HEK293 (cell line): ENCODE measurements around the gene SAMD4A.

ENCODE experiments used
- BCL11A ChIP-seq: fragments of 450-650 bp; formaldehyde crosslinking; IDR thresholded peaks from 2 replicates; pipeline ENCODE4 v1.5.1; 2016; ENCODE audit warnings: low read depth, missing biosample characterization, missing genetic modification characterization
- TCF7L2 ChIP-seq: IDR thresholded peaks from 2 replicates; pipeline ENCODE4 v1.6.1; 2011; ENCODE audit warnings: low read depth, mild to moderate bottlenecking, inconsistent platforms, low read length, moderate library complexity, borderline replicate concordance
- YY1 ChIP-seq: fragments of 450-650 bp; formaldehyde crosslinking; IDR thresholded peaks from 2 replicates; pipeline ENCODE4 v1.5.1; 2018; ENCODE audit warnings: missing biosample characterization, missing genetic modification characterization
- ZNF23 ChIP-seq: fragments of 450-650 bp; formaldehyde crosslinking; IDR thresholded peaks from 2 replicates; pipeline ENCODE4 v1.5.1; 2016; ENCODE audit warnings: missing biosample characterization, missing genetic modification characterization, borderline replicate concordance
- ZNF239 ChIP-seq: fragments of 450-650 bp; formaldehyde crosslinking; IDR thresholded peaks from 2 replicates; pipeline ENCODE4 v1.5.1; 2016; ENCODE audit warnings: missing biosample characterization, missing genetic modification characterization
- ZNF292 ChIP-seq: fragments of 450-650 bp; formaldehyde crosslinking; IDR thresholded peaks from 2 replicates; pipeline ENCODE4 v1.5.1; 2016; ENCODE audit warnings: low read depth, missing biosample characterization, missing genetic modification characterization, borderline replicate concordance
- ZNF596 ChIP-seq: fragments of 450-650 bp; IDR thresholded peaks from 2 replicates; pipeline ENCODE4 v1.5.0; 2018; ENCODE audit warnings: missing biosample characterization, mild to moderate bottlenecking, missing genetic modification characterization, moderate library complexity
- ZNF791 ChIP-seq: fragments of 450-650 bp; formaldehyde crosslinking; IDR thresholded peaks from 2 replicates; pipeline ENCODE4 v1.5.1; 2016; ENCODE audit warnings: missing biosample characterization, missing genetic modification characterization
- ZNF792 ChIP-seq: fragments of 450-650 bp; formaldehyde crosslinking; IDR thresholded peaks from 2 replicates; pipeline ENCODE4 v1.5.1; 2016; ENCODE audit warnings: missing biosample characterization, missing genetic modification characterization
- TF ChIP-seq, protein P1 (sequence below): fragments of 450-650 bp; formaldehyde crosslinking; IDR thresholded peaks from 2 replicates; pipeline ENCODE4 v1.5.1; 2016; ENCODE audit warnings: missing biosample characterization, missing genetic modification characterization

DNA sequence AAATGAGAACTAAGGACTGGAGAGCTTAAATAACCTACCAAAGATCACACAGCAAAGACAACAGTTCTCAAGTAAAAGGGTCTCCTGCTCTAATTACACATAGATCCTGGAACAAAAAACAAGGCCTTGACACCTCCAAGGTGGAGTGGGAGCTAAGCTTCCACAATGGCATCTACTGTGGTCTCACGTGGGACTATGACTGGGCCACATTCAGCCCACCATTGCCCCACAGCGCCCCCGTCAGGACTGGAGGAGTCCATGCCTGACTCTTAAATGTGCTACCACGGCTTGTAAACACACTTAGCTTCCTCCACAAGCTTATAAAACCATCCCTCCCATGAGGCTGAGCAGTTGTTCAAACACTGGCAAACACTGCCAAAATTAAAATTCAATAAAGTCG is 247.1 kb downstream of the SAMD4A start:
- no peak for TF ChIP-seq YY1
- no peak for TF ChIP-seq TCF7L2
- TF ChIP-seq, protein P1, sequence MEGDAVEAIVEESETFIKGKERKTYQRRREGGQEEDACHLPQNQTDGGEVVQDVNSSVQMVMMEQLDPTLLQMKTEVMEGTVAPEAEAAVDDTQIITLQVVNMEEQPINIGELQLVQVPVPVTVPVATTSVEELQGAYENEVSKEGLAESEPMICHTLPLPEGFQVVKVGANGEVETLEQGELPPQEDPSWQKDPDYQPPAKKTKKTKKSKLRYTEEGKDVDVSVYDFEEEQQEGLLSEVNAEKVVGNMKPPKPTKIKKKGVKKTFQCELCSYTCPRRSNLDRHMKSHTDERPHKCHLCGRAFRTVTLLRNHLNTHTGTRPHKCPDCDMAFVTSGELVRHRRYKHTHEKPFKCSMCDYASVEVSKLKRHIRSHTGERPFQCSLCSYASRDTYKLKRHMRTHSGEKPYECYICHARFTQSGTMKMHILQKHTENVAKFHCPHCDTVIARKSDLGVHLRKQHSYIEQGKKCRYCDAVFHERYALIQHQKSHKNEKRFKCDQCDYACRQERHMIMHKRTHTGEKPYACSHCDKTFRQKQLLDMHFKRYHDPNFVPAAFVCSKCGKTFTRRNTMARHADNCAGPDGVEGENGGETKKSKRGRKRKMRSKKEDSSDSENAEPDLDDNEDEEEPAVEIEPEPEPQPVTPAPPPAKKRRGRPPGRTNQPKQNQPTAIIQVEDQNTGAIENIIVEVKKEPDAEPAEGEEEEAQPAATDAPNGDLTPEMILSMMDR (tag by site-specific recombination) = no peak
- no peak for TF ChIP-seq ZNF791 (tag by site-specific recombination)
- TF ChIP-seq ZNF596 (tag by site-specific recombination) = no peak
- no peak for TF ChIP-seq ZNF792 (tag by site-specific recombination)
- no peak for TF ChIP-seq ZNF292 (tag by site-specific recombination)
- TF ChIP-seq ZNF239 (tag by site-specific recombination) = no peak
- TF ChIP-seq BCL11A (tag by site-specific recombination) = no peak
- no peak for TF ChIP-seq ZNF23 (tag by site-specific recombination)
